Keratinocyte (primary cell): ENCODE results near the gene FASTKD1.

ENCODE experiments used
- CTCF ChIP-seq, 3 experiments: IDR thresholded peaks in 1 of 3; conservative IDR thresholded peaks in 1 of 3; optimal IDR thresholded peaks in 1 of 3; 2 replicates in 2 of 3; 3 replicates in 1 of 3; pipeline versions ENCODE3 to v1.5.1; 2011; ENCODE audit warnings: low read length in 3 of 3, mild to moderate bottlenecking in 3 of 3, moderate library complexity in 2 of 3, control low read depth in 1 of 3, inconsistent platforms in 1 of 3; ENCODE audit not compliant: insufficient read depth in 2 of 3; ENCODE audit errors: extremely low read depth in 1 of 3
- EZH2 ChIP-seq: IDR thresholded peaks from one replicate; pipeline ENCODE4 v1.6.1; 2012; ENCODE audit warnings: inconsistent platforms, mild to moderate bottlenecking, low read length, moderate library complexity

- TF ChIP-seq CTCF (optimal IDR thresholded peaks at IDR 0.05 in 1 of 3, IDR thresholded peaks at IDR 0.05 in 1 of 3, conservative IDR thresholded peaks at IDR 0.05 in 1 of 3; ENCODE audit: extremely low read depth in 1 of 3, insufficient read depth in 2 of 3, low read length in 3 of 3) (no peak), EZH2 (no peak)
Observed at GRCh38 chr2:169485650-169486138, 88.0 kb downstream of the FASTKD1 start.
